ENCODE measurements around the gene CEACAM16.

DNA sequence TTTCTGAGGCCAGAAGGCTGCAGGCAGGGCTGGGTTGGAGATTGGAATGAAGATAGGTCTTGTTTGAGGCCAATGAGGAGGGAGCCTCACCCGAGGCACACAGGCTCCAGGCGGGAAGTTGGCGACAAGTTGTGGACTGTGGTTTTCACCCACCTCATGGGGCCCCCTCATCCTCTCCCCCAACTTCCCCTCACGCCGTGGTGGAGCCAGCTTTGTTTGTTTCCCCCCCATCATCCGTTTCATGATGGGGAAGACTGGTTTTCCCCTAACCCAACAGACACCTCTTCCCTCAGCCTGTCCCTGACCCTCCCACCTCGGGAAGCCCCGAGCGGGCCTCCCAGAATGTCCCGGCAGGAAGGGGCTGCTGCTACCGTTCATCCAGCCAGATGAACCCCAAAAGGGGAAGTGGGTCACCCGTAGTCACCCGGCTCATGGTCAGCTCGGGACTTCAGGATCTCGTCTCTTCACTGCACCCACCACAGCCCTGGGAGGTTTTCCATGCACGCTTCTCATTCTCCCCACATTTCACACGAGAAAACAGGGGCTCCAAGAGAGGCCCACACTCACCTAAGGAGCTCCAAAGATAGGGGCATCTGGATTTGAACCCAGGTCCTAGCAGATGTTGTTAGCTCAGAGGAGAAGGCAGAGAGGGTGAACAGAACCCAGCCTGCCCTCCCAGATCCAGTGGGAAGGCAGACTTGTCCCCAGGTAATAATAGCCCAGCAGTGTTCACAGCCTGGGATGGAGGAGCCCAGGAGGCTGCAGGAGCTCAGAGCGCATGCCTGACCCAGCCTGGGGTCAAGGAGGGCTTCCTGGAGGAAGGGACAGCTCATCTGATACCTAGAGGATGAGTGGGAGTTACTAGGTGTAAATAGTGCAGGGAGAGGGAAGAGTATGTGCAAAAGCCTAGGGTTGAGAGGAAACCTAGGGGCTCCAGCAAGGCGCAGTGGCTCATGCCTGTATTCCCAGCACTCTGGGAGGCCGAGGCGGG lies 23.5 kb downstream of the CEACAM16 start:
- no peak for TF ChIP-seq FOXM1 (IDR thresholded peaks at IDR 0.05; ENCODE audit: borderline replicate concordance)
- TF ChIP-seq BHLHE40 (IDR thresholded peaks at IDR 0.05; ENCODE audit: borderline replicate concordance) = no peak

All from HEK293T (cell line).